Dedifferentiated amniotic fluid mesenchymal stem cell (primary cell): ENCODE measurements around the gene MED13L.

ENCODE experiments used
- DNase-seq: peaks from one replicate; pipeline ENCODE4 v3.0.0-alpha.2; 2016; ENCODE audit errors: extremely low spot score

MED13L gene

DNA sequence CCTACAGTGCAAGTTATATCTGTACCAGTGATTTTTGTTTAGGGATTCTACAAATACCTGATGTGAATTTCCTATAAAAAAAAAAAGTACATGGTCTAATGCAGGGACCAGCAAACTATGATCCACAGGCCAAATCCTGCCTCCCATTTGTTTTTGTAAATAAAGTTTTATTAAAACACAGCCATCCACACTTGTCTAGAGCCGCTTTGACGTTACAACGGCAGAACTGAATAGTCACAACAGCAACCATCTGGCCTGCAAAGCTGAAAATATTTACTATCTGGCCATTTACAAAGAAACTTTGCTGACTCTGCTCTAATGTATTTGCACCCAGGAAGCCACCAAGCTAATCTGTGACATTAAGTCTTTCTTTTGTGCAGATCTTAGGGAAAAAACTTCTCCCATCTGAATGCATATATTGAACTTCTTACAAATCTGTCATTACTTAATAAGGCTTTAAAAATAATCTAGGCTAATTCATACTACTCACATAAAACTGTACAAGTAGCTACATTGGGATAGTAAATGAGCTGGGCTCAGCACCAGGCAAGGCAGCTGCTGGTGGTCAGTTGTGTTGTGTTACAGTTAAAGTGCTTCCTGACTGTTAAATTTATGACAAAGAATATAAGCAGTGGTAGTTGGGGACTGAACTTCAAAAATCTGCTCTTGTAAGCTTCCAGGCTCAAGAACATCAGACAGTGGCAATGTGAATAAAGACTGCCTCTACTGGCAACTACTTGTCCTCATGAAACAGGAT, 303.3 kb downstream of the MED13L start:
- no peak for DNase-seq

DNA sequence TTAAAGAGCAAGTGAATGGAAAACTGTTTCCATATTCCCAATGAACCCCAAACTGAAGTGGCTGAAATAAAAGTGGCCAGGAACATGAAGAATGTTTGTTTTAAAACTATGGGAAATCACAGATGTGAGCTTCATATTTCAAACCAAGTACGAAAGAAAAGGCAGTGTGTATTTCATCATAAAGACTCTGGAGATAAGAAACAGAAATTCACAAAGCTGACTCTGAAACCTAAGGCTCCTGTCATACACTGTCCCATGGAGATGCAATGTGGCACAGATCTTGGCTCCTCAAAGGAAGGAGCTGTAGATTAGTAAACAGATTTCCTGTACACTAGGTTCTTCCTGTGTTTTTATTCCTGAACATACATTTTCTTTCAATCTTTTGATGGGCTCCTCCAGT, 304.4 kb downstream of the MED13L start:
- peak; percentile 23 for DNase-seq

- no peak for DNase-seq
Measured at GRCh38 chr12:115972241-115972640, 305.3 kb downstream of the MED13L start.

- no peak for DNase-seq
Measured at GRCh38 chr12:115968211-115968610, 309.3 kb downstream of the MED13L start.

DNA sequence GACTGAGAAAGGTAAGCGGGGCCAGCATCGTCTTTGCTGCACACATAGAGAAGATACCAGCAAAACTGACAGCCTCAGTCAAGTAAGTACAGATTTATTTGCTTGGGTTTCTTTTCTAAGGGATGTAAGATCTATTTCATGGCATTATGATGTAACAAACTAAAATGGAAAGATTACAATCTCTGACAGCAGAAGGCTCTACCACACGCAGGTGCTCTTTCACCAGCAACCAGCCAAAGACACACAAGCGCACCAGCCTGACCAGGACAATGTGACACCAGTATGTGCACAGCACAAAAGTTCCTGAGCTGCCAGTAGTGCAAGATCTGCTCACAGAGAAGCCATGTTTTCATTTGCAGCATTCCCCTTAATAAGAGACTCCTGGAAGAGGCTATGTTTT, 311.1 kb downstream of the MED13L start:
- DNase-seq: no peak

GRCh38 chr12:115964626-115965025, 312.9 kb downstream of the MED13L start:
- no peak for DNase-seq

DNA sequence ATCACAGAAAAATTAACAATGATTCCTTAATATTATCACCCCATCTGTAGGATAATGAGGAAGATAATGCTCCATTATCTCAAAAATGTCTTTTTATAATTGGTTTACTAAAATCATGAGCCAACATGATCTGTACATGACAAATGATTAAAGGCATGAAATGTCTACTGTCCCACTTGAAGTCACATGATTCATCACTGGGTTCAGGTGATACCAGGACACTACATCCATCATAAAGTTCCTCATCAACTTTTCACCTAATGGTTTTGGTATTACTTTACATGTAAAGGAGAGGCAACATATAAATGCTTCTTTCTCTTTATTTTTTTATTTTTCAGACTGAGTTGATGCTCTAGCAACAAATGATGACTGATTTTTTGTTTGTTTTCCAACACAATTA, 313.3 kb downstream of the MED13L start:
- no peak for DNase-seq

- DNase-seq: no peak
Measured at GRCh38 chr12:115962216-115962615, 315.3 kb downstream of the MED13L start.

DNA sequence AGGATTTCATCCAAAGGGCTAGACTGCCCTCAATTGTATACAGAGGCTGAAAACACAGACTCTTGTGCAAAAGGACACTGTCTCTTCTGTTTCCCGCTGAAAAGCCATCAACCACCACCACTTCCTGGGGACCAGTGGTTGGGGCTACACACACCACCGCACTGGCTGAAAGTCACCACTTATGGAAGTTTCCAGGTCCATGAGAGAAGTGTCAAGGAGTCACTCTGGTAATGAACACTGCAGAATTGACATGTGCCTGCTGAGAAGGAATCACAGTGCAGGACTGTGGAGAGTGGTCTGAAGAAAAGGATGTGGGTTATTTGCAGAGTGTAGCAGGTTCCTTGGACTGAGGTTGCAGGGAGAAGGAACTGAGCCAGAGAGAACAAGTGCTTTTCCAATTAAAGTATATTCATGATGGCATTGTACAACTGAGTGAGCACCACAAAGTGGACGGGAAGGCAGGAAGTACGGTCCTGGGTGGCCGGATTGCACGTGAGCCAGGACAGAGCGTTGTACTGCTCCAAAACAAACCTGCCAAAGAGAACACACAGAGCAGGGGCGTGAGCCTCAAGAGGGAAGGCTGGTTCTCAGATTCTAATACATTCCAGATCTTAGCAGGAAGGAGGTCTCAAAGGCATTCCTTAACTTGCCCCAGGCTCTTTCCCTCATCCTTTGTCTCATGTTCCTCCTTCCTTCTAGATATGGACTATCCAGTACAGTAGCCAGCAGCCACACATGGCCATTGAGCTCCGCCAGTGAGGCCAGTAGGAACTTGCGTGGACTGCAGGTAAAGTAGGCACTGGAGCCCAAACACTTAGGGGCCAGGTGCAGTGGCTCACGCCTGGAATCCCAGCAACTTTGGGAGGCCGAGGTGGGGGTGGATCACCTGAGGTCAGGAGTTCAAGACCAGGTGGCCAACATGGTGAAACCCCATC, 316.4 kb downstream of the MED13L start:
- DNase-seq: no peak

- no peak for DNase-seq
Measured at GRCh38 chr12:115957686-115958290, 319.7 kb downstream of the MED13L start.

- no peak for DNase-seq
Measured at GRCh38 chr12:115956659-115957058, 320.8 kb downstream of the MED13L start.

DNA sequence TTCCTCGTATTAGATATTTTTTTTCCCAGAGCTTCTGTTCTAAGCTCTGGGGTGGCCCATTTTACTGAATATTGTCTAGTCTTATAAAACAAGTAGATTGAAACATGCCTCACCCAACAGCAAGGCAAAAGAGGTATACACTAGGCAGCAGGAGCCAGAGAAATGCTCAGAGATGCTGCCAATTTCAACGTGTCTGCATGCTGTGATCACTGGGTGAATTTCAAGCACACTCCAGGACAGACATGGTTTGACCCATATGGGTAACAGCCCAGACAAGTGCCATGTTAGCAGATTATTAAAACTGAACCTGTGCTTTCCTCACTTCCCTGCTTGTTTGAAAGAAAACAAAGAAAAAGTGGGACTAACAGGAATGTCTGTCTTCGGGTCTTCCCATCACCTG, 321.3 kb downstream of the MED13L start:
- no peak for DNase-seq

DNA sequence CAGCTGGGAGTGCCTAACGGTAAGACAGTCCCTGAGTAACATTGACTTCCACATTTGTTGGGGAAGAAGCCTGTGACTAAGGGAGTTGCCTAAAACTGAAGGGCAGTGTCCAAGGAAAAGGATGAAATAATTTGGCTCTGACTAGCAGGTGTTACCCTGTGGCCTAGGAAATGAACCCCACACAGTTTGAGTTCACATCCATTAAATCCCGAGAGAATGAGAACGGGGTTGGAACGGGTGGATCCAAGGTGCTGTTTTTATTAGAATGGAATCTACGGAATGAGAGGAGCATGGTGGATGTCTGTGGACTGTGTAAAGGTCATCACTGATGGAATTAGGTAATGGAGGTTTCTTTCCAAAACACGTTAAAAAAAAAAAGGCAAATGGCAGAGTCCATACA, 324.0 kb downstream of the MED13L start:
- DNase-seq: no peak

- no peak for DNase-seq
Measured at GRCh38 chr12:115953031-115953430, 324.5 kb downstream of the MED13L start.

- DNase-seq: no peak
Measured at GRCh38 chr12:115950959-115951358, 326.5 kb downstream of the MED13L start.

DNA sequence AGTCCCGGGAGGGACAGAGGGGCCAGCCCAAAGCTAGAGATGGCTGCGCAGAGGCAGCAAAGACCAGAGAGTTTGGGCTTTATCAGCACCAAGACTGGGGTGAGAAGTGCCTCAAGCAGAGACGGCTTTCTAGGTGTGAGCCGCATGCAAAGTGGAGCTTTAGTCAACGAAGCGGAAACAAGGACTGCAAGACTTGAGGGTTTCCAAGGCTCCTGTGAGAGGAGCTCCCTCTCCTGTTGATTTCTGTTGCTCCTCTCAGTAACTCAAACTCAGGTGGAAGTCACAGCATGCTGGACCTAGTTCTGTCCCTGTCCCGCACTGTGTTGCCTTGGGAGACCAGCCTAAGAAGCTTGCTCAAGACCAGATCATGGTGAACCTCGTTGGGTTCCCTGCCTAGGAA, 327.8 kb downstream of the MED13L start:
- no peak for DNase-seq

GRCh38 chr12:115947696-115948062, 329.8 kb downstream of the MED13L start:
- no peak for DNase-seq

- no peak for DNase-seq
Measured at GRCh38 chr12:115946867-115947695, 330.4 kb downstream of the MED13L start.

- DNase-seq: no peak
Measured at GRCh38 chr12:115946092-115946491, 331.4 kb downstream of the MED13L start.

DNA sequence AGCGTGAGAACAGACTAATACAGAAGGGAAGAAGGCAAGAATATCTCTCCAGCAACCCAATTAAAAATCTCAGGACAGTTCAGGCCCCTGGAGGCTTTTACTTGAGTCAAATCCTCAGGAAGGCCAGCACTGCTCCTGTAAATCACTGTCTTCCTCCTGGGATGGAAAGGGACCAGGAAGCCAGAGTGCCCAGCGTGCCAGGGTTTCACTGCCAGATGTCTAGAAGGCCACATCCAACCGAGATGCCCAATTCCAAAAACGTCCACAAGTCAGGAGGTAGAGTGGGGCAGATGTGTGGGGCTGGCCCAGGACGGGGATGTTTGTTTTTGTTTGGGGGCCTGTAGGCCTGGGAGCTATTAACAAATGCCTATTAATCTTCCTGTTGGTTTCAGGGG, 332.0 kb downstream of the MED13L start:
- no peak for DNase-seq

GRCh38 chr12:115944837-115945490, 332.5 kb downstream of the MED13L start:
- DNase-seq: no peak
